ENCODE measurements around the gene CD247.
A peak's percentile ranks its signal among the peaks of the same experiment; 100 is the strongest.

Gene CD247

DNA sequence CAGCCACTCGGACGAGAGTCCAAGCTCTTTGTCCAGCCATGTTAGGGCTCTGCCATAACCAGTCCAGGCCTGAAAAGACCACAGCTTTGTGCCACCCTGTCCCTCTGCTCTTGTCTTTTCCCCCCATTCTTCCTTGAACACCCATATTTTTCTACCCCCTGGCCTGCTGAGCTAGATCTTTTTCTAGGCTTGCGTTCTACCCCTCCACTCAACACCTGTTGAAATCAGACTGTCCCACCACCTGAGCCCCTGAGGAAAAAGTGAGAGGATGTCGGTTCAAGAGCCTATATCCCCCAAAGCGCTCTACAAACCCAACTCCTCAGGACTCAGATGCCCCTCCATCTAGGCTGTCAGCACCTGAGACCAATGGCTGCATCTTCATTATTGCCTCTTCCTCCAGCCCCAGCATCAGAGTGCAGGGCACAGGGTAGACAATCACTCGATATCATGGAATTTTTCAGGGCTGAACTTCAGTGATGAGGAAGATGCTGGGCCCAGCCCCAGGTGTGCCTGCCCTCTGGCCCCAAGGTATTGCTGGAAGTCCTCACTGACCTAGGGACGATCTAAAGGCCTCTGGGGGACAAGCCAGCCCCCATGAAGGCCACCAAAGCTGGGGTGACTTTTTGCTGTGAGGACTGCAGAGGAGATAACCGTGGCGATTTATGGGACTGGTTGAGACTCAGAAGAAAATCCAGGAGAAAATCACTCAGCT lies 75.3 kb downstream of the CD247 start:
- no peak overlapping the region for H3K4me3 ChIP-seq (ENCODE audit: low read depth, low read length)
- in situ Hi-C loops (cut with HindIII; ENCODE audit: low sequenced_read_pairs): loop anchor here (25.0 kb wide), 1 partner anchor 381 kb away; no protein-coding TSS in a partner anchor
- TF ChIP-seq, protein P1, sequence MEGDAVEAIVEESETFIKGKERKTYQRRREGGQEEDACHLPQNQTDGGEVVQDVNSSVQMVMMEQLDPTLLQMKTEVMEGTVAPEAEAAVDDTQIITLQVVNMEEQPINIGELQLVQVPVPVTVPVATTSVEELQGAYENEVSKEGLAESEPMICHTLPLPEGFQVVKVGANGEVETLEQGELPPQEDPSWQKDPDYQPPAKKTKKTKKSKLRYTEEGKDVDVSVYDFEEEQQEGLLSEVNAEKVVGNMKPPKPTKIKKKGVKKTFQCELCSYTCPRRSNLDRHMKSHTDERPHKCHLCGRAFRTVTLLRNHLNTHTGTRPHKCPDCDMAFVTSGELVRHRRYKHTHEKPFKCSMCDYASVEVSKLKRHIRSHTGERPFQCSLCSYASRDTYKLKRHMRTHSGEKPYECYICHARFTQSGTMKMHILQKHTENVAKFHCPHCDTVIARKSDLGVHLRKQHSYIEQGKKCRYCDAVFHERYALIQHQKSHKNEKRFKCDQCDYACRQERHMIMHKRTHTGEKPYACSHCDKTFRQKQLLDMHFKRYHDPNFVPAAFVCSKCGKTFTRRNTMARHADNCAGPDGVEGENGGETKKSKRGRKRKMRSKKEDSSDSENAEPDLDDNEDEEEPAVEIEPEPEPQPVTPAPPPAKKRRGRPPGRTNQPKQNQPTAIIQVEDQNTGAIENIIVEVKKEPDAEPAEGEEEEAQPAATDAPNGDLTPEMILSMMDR (IDR thresholded peaks at IDR 0.05; ENCODE audit: low read depth, low read length): no peak
- DNase-seq (ENCODE audit: low read depth, low spot score): no peak

DNA sequence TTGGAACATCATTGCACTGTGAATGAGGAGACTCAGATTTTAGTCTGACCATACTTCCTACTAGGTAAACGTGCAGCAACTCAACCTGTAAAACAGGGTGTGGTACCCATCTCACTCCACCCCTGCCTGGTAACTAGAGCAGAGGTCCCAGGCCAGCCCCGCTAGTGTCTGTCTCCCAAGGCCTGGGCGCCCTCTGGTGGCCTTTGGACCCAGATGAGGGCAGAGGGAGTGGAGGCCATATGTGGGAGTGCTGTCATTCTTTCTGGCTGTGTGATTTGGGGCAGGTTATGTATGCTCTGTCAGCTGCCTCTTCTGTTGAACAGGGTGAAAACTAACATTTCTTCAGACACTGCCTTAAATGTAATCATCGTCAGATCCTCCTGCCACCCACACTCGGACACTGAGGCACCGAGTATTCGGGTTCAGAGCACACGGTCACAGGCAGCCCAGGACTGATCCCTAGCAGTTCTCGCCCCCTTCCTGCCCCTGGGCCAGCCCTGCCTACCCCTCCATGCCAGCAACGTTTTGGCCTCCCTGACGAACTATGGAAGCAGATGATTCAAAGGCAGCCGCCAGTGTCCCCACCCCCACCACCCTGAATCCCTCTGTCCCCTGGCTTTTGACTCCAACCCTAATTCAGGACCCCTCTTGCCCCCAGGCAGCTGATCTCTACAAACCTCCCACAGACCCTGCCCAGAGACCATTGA lies 76.0 kb downstream of the CD247 start:
- DNase-seq (ENCODE audit: low read depth, low spot score): peak; percentile 64
- H3K4me3 ChIP-seq (ENCODE audit: low read depth, low read length): no peak overlapping the region
- TF ChIP-seq, protein P1 (IDR thresholded peaks at IDR 0.05; ENCODE audit: low read depth, low read length): peak; percentile 90
- in situ Hi-C loops (cut with HindIII; ENCODE audit: low sequenced_read_pairs): loop anchor here (25.0 kb wide), 1 partner anchor 380 kb away; no protein-coding TSS in a partner anchor

DNA sequence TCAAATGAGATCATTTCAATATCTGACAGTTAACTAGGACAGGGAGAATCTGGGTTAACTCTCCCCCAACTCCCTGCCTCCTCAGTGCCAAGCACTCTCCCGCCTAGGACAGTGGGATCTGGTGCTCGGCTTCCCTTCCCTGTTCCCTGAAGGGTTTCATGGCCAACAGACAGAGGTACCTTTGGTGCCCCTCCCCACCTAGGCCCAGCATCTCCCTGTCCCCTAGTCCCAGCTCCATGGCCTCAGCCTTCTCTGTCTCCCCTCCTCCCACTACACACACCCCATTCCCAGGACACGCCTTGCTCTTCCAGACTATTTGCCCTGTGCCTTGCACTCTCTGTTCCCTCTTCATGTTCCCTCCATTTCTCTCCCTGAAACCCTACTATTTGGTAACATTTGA lies 77.1 kb downstream of the CD247 start:
- no peak for DNase-seq (ENCODE audit: low read depth, low spot score)
- TF ChIP-seq, protein P1 (IDR thresholded peaks at IDR 0.05; ENCODE audit: low read depth, low read length): no peak
- H3K4me3 ChIP-seq (ENCODE audit: low read depth, low read length): no peak overlapping the region
- in situ Hi-C loops (cut with HindIII; ENCODE audit: low sequenced_read_pairs): loop anchor here (25.0 kb wide), 1 partner anchor 379 kb away; no protein-coding TSS in a partner anchor

DNA sequence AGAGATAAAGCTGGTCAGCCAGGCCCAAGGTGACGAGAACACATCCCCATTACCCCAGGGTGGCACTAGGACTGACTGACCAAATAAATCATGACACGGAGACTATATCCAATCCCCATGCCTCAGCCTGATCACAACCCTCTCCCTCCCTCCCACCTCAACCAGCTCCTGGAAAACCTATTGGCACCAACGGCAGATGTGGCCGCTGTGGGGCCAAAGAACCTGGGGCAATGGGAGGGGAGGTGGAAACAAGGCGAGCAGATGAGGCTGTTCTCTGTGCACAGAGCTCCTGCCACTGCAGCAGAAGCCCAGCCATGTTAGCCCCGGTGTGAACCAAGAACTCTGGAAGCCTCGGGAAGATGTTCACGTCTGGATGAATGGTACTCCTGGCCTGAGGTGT lies 77.6 kb downstream of the CD247 start:
- no peak overlapping the region for H3K4me3 ChIP-seq (ENCODE audit: low read depth, low read length)
- no peak for DNase-seq (ENCODE audit: low read depth, low spot score)
- TF ChIP-seq, protein P1 (IDR thresholded peaks at IDR 0.05; ENCODE audit: low read depth, low read length): no peak
- in situ Hi-C loops (cut with HindIII; ENCODE audit: low sequenced_read_pairs): loop anchor here (25.0 kb wide), 1 partner anchor 378 kb away; no protein-coding TSS in a partner anchor

DNA sequence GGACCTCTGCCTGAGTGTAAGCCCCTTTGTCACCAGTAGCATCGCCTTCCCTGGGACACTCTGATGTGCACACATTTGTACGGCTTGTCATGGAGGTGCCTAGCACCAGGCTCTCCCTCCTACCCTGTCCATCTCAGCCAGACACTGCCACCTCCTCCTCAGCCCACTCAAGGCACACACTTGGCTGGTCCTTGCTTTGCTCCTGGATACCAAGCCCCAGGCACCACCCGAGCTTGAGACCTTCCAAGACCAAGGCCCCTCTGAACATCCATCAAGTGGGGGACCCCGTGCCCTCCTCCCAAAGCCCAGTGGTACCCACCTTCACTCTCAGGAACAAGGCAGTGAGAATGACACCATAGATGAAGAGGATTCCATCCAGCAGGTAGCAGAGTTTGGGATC lies 78.0 kb downstream of the CD247 start:
- TF ChIP-seq, protein P1 (IDR thresholded peaks at IDR 0.05; ENCODE audit: low read depth, low read length): no peak
- H3K4me3 ChIP-seq (ENCODE audit: low read depth, low read length): no peak overlapping the region
- no peak for DNase-seq (ENCODE audit: low read depth, low spot score)
- in situ Hi-C loops (cut with HindIII; ENCODE audit: low sequenced_read_pairs): loop anchor here (25.0 kb wide), 1 partner anchor 378 kb away; no protein-coding TSS in a partner anchor

DNA sequence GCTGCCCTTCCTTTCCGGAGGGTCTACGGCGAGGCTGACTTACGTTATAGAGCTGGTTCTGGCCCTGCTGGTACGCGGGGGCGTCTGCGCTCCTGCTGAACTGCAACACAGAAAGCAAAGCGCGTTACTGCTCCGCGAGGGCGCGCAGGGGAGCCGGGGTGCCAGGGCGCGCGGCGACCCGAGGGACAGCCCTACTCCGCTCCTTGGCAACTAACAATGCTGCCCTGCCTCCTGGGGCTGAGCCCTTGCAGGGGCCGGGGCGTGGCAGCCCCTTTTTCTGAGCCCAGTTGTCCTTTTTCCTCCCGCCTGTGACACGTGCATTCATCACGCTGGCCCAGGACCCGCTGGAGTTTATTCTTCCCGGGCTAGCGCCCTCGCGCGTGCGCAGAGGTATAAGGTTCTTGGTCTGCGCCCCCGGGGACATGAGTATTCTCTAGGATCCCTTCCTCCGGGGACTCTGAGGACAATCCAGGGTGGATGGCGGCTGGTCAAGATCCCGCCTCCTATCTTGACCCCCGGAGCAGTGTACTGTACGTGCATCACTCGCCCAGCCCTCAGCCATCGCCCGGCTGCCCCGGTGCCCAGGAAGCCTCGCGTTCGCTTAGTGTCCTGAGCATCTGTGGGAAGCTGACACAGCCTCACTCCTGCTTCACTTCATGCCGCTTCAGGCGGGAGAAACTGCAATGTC lies 78.9 kb downstream of the CD247 start:
- in situ Hi-C loops (cut with HindIII; ENCODE audit: low sequenced_read_pairs): loop anchor here (25.0 kb wide), 1 partner anchor 377 kb away; no protein-coding TSS in a partner anchor
- peak overlapping the region; percentile 37 for H3K4me3 ChIP-seq (ENCODE audit: low read depth, low read length)
- peak; percentile 45 for DNase-seq (ENCODE audit: low read depth, low spot score)
- TF ChIP-seq, protein P1 (IDR thresholded peaks at IDR 0.05; ENCODE audit: low read depth, low read length): peak; percentile 26

All from astrocyte of the spinal cord (primary cell).